Neuron (in vitro differentiated cells): ENCODE measurements around the gene IKBKE.

Experiments
- H2AFZ ChIP-seq: one replicate; pipeline ENCODE4 v1.6.1; 2013; ENCODE audit warnings: low read depth, mild to moderate bottlenecking, inconsistent platforms, low read length, moderate library complexity
- H3K27me3 ChIP-seq: one replicate; pipeline ENCODE4 v1.6.1; 2013; ENCODE audit warnings: low read length; ENCODE audit not compliant: insufficient read depth
- H3K36me3 ChIP-seq: one replicate; pipeline ENCODE4 v1.6.1; 2013; ENCODE audit warnings: low read length; ENCODE audit not compliant: insufficient read depth
- H3K4me1 ChIP-seq: one replicate; pipeline ENCODE4 v1.6.1; 2013; ENCODE audit warnings: low read length; ENCODE audit not compliant: insufficient read depth
- H3K4me3 ChIP-seq: 2 replicates; pipeline ENCODE4 v1.5.1; 2013; ENCODE audit warnings: mild to moderate bottlenecking, low read length, moderate library complexity
- H3K9me3 ChIP-seq: one replicate; pipeline ENCODE4 v1.6.1; 2013; ENCODE audit warnings: low read length

Gene IKBKE

DNA sequence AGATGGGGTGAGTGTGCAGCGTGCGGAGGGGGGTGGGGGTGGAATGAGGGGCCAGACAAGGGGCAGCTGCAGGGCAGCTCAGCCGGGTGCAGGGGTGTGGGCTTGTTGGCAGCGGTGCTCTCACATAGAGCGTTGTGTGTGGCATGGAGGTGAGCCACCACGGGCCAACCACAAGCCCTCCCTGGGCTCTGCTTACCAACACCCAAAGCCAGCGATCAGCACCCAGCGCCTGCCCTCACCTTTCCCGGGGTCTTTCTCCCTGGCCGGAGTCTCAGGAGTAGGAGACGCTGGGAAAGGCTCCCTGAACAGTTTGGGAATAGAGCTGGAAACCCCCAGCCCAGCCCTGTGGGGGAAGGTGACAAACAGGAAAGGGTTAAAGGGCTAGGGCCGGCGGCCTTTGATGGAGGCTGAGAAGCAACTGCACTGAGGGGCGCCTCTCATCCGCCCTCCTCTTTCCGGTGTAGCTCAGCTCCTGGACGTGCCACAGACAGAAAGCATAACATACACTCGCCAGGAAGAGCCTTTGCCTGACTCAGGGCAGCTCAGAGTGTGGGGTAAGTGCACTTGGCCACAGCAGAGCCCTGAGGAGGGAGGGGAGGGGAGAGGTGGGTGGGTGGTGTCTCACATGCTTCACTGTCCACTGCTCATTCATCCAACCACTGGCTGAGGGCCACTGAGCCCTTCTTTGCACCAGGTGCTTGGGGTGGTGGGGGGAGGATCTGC, 577 bp downstream of the IKBKE start:
- peaks cover 22% of the 10 kb centered on the region for H3K4me1 ChIP-seq
- peak overlapping the region; percentile 51 for H3K4me3 ChIP-seq
- peak overlapping the region; percentile 88 for H2AFZ ChIP-seq
- no peaks in the 10 kb centered on the region for H3K9me3 ChIP-seq
- H3K27me3 ChIP-seq = no peaks in the 10 kb centered on the region
- H3K36me3 ChIP-seq = no peaks in the 10 kb centered on the region

DNA sequence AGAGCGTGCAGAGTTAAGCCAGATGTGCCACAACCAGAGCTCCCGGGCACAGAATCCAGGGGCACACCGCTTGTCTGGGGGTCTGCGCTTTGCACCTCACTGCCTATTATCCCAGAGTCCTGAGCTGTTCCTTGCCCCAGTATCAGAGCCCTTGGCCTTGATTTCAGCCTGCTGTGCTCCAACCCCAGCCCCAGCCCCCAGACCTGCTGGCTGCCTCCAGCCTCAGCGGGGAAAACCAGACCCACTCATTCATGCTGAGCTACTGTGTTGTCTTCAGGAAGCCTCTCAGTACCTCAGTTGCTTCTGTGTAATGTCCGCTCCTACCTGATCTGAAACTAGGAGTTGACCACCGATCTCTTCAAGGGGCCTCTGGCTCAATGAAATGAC, 1.1 kb downstream of the IKBKE start:
- peaks cover 22% of the 10 kb centered on the region for H3K4me1 ChIP-seq
- peak overlapping the region; percentile 51 for H3K4me3 ChIP-seq
- H3K27me3 ChIP-seq = no peaks in the 10 kb centered on the region
- H2AFZ ChIP-seq = no peak overlapping the region
- H3K36me3 ChIP-seq = no peaks in the 10 kb centered on the region
- no peaks in the 10 kb centered on the region for H3K9me3 ChIP-seq

DNA sequence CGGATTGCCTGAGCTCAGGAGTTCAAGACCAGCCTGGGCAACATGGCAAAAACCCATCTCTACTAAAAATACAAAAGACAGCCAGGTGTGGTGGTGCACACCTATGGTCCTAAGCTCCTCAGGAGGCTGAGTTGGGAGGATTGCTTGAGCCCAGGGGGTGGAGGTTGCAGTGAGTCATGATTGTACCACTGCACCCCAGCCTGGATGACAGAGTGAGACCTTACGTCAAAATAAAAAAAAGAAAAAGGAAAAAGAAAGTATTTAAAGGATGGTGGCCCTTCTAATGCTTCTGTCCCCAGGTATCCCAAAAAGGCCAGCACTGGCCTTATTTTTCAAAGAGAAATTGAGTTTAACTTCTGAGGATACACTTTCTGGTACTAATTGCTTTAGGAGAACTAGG, 1.7 kb downstream of the IKBKE start:
- peaks cover 22% of the 10 kb centered on the region for H3K4me1 ChIP-seq
- no peak overlapping the region for H3K4me3 ChIP-seq
- no peaks in the 10 kb centered on the region for H3K27me3 ChIP-seq
- H3K9me3 ChIP-seq = no peaks in the 10 kb centered on the region
- no peak overlapping the region for H2AFZ ChIP-seq
- no peaks in the 10 kb centered on the region for H3K36me3 ChIP-seq

DNA sequence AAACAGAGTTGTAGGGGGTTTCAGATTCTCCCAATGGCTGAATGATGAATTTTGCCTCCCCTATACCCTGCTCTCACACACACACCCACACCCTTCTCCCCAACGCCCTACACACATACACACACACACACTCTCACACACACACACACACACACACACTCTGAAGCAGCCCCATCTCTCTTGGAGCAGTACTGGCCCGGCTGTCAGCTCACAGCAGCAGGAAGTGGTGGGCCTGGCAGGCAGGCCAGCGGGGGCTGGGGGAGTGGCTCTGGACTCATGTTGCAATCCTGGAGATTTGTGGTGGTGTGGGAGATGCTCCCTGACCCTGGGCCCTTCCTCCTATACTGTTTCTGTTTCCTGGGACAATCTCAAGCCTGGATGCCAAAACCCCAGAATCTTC, 2.2 kb downstream of the IKBKE start:
- Histone ChIP-seq H2AFZ (no peak overlapping the region), H3K27me3 (no peaks in the 10 kb centered on the region), H3K9me3 (no peaks in the 10 kb centered on the region), H3K4me3 (no peak overlapping the region), H3K36me3 (no peaks in the 10 kb centered on the region), H3K4me1 (peaks cover 22% of the 10 kb centered on the region)

DNA sequence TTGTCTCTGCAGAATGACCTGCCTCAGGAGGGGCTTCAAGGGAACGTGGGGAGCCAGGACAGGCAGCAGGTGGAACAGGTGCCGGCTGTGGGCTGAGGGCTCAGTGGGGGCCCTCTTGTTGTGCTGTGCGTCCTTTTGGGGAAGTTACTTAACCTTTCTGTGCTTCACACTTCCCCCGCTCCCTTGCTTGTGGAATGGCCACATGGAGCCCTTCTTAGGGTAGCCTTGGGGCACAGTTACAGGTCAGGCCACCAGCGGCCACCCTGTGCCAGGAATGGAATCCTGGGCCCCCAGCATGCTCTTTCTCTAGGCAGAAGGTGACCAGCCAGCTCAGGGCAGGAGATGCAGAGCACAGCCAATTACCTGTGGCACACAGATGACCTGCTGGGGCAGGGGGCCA, 2.6 kb downstream of the IKBKE start:
- H3K4me3 ChIP-seq = no peak overlapping the region
- no peaks in the 10 kb centered on the region for H3K9me3 ChIP-seq
- no peaks in the 10 kb centered on the region for H3K36me3 ChIP-seq
- peaks cover 22% of the 10 kb centered on the region for H3K4me1 ChIP-seq
- no peak overlapping the region for H2AFZ ChIP-seq
- no peaks in the 10 kb centered on the region for H3K27me3 ChIP-seq

DNA sequence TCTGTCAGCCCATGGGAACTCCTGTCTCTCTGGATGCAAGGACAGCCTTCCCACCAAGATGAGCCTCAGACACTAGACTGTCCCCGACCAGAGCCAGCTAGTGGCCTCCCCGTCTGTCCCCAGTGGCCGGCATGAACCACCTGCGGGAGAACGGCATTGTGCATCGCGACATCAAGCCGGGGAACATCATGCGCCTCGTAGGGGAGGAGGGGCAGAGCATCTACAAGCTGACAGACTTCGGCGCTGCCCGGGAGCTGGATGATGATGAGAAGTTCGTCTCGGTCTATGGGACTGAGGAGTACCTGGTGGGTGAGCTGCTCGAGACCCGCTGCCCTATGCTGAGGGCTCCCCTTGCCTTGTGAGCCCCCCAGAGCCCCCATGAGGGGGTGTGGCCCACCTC, 5.8 kb downstream of the IKBKE start:
- no peak overlapping the region for H2AFZ ChIP-seq
- no peaks in the 10 kb centered on the region for H3K36me3 ChIP-seq
- H3K4me3 ChIP-seq = no peak overlapping the region

DNA sequence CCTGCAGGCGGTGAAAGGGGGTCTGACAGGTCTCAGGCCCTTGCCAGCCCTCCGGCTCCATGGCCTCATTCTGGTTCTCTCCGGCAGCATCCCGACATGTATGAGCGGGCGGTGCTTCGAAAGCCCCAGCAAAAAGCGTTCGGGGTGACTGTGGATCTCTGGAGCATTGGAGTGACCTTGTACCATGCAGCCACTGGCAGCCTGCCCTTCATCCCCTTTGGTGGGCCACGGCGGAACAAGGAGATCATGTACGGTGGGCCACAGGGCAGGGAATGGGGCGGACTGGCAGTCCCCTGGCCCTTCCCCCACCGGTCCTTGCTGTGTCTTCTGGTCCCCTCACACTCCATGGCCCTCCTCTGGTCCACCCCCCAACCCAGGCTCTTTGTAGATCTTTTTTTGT, 6.3 kb downstream of the IKBKE start:
- Histone ChIP-seq H3K4me3 (no peak overlapping the region), H3K36me3 (no peaks in the 10 kb centered on the region), H3K4me1 (peaks cover 4% of the 10 kb centered on the region), H2AFZ (no peak overlapping the region), H3K27me3 (no peaks in the 10 kb centered on the region), H3K9me3 (no peaks in the 10 kb centered on the region)

More for the DNA sequence above, 5.8 kb downstream of the IKBKE start:
- H3K4me1 ChIP-seq = peaks cover 8% of the 10 kb centered on the region
- no peaks in the 10 kb centered on the region for H3K9me3 ChIP-seq
- no peaks in the 10 kb centered on the region for H3K27me3 ChIP-seq

DNA sequence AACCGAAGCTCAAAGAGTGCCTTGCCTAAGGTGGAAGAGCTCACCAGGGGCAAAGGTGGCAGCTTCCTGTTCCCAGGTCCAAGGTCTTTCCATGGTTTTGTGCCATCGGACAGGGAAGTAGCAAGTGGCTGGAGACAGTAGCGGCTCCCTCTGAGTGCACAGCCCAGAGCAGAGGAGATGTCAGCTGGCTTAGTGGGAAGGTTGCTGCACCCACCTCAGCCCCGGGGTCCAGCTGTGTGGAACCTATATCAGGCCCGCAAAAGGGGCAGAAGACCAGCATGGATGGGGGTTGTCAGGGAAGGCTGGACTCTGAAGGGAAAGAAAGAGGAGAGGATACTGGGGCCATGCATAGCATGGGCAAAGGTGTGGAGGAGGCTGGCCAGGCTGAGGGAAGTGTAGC, 6.8 kb downstream of the IKBKE start:
- H2AFZ ChIP-seq = no peak overlapping the region
- H3K4me3 ChIP-seq = no peak overlapping the region
- H3K36me3 ChIP-seq = no peaks in the 10 kb centered on the region
- H3K9me3 ChIP-seq = no peaks in the 10 kb centered on the region
- H3K4me1 ChIP-seq = peaks cover 4% of the 10 kb centered on the region
- H3K27me3 ChIP-seq = no peaks in the 10 kb centered on the region

DNA sequence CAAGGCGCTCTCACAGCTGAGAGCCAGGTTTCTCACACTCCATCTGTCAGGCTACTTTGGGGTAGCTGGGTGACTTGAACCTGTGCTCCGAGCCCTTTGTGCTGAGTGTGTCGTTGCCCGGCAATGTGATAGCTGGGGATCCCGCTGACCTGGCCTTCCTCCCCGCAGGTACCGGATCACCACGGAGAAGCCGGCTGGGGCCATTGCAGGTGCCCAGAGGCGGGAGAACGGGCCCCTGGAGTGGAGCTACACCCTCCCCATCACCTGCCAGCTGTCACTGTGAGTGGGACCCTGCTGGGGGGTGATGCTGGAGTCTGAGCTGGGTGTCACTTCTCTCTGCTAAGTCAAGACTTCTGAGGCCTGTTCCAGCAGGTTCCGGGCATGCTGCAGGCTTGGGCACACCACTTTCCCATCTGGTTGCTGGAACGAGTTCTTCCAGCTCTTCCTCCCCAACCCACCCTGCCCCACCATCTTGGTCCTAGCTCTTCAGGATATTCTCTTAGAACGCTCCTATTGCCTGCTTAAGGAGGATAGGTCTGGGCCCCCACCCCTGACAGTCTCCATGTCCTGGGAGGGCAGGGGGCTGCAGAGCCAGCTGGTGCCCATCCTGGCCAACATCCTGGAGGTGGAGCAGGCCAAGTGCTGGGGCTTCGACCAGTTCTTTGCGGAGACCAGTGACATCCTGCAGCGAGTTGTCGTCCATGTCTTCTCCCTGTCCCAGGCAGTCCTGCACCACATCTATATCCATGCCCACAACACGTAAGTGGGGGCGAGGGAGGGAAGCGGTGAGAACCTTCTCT, 7.5 kb downstream of the IKBKE start:
- no peak overlapping the region for H3K4me3 ChIP-seq
- H2AFZ ChIP-seq = no peak overlapping the region
- H3K27me3 ChIP-seq = no peaks in the 10 kb centered on the region
- H3K9me3 ChIP-seq = no peaks in the 10 kb centered on the region
- no peaks in the 10 kb centered on the region for H3K4me1 ChIP-seq
- H3K36me3 ChIP-seq = no peaks in the 10 kb centered on the region

DNA sequence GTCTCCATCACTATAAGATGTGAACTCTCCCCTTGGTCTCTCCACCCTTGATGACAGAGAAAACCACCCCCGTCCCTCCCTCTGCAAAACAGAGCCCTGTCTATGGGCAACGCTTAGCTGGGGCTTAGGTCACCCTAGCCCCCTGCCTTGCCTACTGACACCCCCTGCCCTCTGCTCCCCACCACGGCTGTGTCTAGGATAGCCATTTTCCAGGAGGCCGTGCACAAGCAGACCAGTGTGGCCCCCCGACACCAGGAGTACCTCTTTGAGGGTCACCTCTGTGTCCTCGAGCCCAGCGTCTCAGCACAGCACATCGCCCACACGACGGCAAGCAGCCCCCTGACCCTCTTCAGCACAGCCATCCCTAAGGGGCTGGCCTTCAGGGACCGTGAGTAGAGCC, 8.5 kb downstream of the IKBKE start:
- H3K4me3 ChIP-seq = no peak overlapping the region

DNA sequence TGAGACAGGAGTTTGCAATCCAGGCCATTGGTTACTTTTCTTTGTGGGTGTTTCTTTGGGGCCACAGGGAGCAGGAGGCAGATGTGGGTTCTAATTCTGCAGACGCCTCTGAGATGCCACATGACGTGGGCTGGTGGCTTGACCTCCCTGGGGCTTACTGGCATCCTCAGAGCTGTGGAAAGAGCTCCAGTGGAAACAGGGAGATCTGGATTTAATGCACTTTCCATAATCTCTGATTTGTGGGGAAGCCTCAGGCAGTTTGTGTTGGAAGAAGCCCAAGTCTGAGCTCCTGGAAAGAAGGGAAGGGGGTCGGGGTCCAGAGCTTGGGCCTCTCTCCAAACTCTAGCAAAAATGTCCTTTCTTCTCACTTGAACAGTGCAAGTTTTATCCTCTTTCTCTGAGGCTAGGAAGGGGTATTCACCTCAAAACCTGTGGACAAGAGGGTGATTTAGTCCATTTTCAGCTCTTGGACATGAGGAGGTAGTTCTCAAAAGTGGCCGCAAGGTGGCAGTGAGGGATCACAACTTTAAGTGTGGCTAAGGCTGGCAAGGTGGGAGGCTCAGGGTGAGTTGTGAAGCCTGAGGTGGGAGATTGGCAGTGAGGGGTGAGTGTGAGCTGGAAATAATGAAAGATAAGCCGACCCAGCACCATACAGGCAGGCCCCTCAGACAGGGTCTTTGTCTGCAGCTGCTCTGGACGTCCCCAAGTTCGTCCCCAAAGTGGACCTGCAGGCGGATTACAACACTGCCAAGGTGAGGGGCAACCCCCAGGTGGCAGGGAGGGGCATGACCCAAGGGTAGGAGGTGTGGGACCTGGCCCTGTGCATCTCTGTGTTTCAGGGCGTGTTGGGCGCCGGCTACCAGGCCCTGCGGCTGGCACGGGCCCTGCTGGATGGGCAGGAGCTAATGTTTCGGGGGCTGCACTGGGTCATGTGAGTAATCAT, 9.2 kb downstream of the IKBKE start:
- H3K4me1 ChIP-seq = no peaks in the 10 kb centered on the region
- no peak overlapping the region for H3K4me3 ChIP-seq
- H2AFZ ChIP-seq = no peak overlapping the region
- no peaks in the 10 kb centered on the region for H3K27me3 ChIP-seq
- H3K9me3 ChIP-seq = no peaks in the 10 kb centered on the region
- H3K36me3 ChIP-seq = no peaks in the 10 kb centered on the region

More for the DNA sequence above, 8.5 kb downstream of the IKBKE start:
- Histone ChIP-seq H3K9me3 (no peaks in the 10 kb centered on the region), H3K27me3 (no peaks in the 10 kb centered on the region), H2AFZ (no peak overlapping the region), H3K4me1 (no peaks in the 10 kb centered on the region), H3K36me3 (no peaks in the 10 kb centered on the region)

DNA sequence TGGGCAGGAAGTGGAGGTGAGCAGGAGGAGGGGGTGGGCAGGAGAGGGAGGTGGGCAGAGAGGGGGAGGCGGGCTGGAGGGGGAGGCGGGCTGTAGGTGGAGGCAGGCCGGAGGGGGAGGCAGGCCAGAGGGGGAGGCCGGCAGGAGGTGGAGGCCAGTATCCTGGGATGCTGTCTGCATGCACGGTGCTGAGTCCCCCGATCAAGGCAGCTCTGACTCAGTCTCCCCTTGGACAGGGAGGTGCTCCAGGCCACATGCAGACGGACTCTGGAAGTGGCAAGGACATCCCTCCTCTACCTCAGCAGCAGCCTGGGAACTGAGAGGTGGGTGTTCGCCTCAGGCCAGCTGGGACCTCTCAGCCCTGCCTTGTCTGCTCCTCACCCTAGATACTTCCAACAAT, 9.9 kb downstream of the IKBKE start:
- Histone ChIP-seq H3K9me3 (no peaks in the 10 kb centered on the region), H2AFZ (no peak overlapping the region), H3K4me3 (no peak overlapping the region), H3K27me3 (no peaks in the 10 kb centered on the region), H3K4me1 (no peaks in the 10 kb centered on the region), H3K36me3 (no peaks in the 10 kb centered on the region)

DNA sequence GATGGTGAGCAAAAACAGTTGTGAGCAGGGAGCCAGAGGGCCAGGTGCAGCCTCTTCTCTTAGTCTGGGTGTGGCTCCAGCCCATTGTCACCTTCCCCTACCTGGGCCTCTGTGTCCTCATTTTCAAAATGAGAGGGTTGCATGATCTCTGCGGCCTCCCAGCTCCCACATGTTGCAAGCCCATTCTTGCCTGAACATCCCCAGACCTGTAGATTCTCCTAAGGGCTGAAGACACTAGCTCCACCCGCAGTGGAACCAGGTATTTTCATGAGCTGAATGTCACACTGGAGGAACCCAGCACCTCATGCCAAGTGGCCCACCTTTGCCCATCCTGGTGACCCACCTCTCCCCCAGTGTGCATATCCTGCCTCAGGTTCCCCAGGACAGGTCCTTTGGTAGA, 12.3 kb downstream of the IKBKE start:
- H2AFZ ChIP-seq = no peak overlapping the region
- no peaks in the 10 kb centered on the region for H3K4me1 ChIP-seq
- no peaks in the 10 kb centered on the region for H3K9me3 ChIP-seq
- no peak overlapping the region for H3K4me3 ChIP-seq
- H3K27me3 ChIP-seq = no peaks in the 10 kb centered on the region
- H3K36me3 ChIP-seq = no peaks in the 10 kb centered on the region
